Measurements from ENCODE around the gene SPACA4.

Gene SPACA4

GRCh38 chr19:48637449-48637947 lies 31.0 kb downstream of the SPACA4 start:
- Histone ChIP-seq H3K9me2 (replicated peaks; ENCODE audit: control insufficient read depth, low read length) (no peaks in the 10 kb centered on the region), H3K4me2 (ENCODE audit: low read length) (peak overlapping the region; percentile 93), H3K9me3 (ENCODE audit: control insufficient read depth, insufficient read depth, low read length) (no peaks in the 10 kb centered on the region), H3K36me3 (ENCODE audit: control insufficient read depth, low read length) (peaks cover 15% of the 10 kb centered on the region), H3K4me3 (ENCODE audit: low read length) (peak overlapping the region; percentile 87), H3K4me1 (ENCODE audit: control insufficient read depth, low read length) (peaks cover 58% of the 10 kb centered on the region), H4K20me1 (ENCODE audit: control insufficient read depth, insufficient read depth, low read depth, low read length) (no peaks in the 10 kb centered on the region), H3K27ac (ENCODE audit: low read depth, low read length) (peak overlapping the region; percentile 96), H3K79me2 (ENCODE audit: control insufficient read depth, low read length) (peaks cover 27% of the 10 kb centered on the region), H3K27me3 (ENCODE audit: control insufficient read depth, low read length) (no peaks in the 10 kb centered on the region), H3F3A (ENCODE audit: control insufficient read depth, insufficient read depth) (peaks cover 22% of the 10 kb centered on the region)
- TF ChIP-seq EZH2phosphoT487 (IDR thresholded peaks at IDR 0.05; ENCODE audit: borderline replicate concordance, low read length) (no peak), CTCF (IDR thresholded peaks at IDR 0.05; ENCODE audit: low read depth, low read length, poor library complexity, severe bottlenecking) (no peak)

GRCh38 chr19:48637948-48638830 lies 31.6 kb downstream of the SPACA4 start:
- H3K27ac ChIP-seq (ENCODE audit: low read depth, low read length) = peak overlapping the region; percentile 96
- TF ChIP-seq EZH2phosphoT487 (IDR thresholded peaks at IDR 0.05; ENCODE audit: borderline replicate concordance, low read length) = no peak
- peak; percentile 34 for TF ChIP-seq CTCF (IDR thresholded peaks at IDR 0.05; ENCODE audit: low read depth, low read length, poor library complexity, severe bottlenecking)
- peaks cover 51% of the 10 kb centered on the region for H3K4me1 ChIP-seq (ENCODE audit: control insufficient read depth, low read length)

GRCh38 chr19:48638831-48639381 lies 32.4 kb downstream of the SPACA4 start:
- Histone ChIP-seq H3K4me3 (ENCODE audit: low read length) (peak overlapping the region; percentile 78), H3K4me1 (ENCODE audit: control insufficient read depth, low read length) (peaks cover 44% of the 10 kb centered on the region), H3K9me3 (ENCODE audit: control insufficient read depth, insufficient read depth, low read length) (no peaks in the 10 kb centered on the region), H3K27ac (ENCODE audit: low read depth, low read length) (peak overlapping the region; percentile 96), H3K4me2 (ENCODE audit: low read length) (peak overlapping the region; percentile 92), H4K20me1 (ENCODE audit: control insufficient read depth, insufficient read depth, low read depth, low read length) (no peaks in the 10 kb centered on the region), H3K9me2 (replicated peaks; ENCODE audit: control insufficient read depth, low read length) (no peaks in the 10 kb centered on the region), H3K36me3 (ENCODE audit: control insufficient read depth, low read length) (0 out of 2 replicates have a peak, but pooled peaks cover 4% of the 10 kb centered on the region), H3K27me3 (ENCODE audit: control insufficient read depth, low read length) (no peaks in the 10 kb centered on the region), H3K79me2 (ENCODE audit: control insufficient read depth, low read length) (peaks cover 20% of the 10 kb centered on the region), H3F3A (ENCODE audit: control insufficient read depth, insufficient read depth) (peaks cover 18% of the 10 kb centered on the region)
- TF ChIP-seq EZH2phosphoT487 (IDR thresholded peaks at IDR 0.05; ENCODE audit: borderline replicate concordance, low read length) (no peak), CTCF (IDR thresholded peaks at IDR 0.05; ENCODE audit: low read depth, low read length, poor library complexity, severe bottlenecking) (no peak)

More at GRCh38 chr19:48637948-48638830, 31.6 kb downstream of the SPACA4 start:
- H3K36me3 ChIP-seq (ENCODE audit: control insufficient read depth, low read length) = peaks cover 8% of the 10 kb centered on the region; the same call in 1 of the 2 replicates
- no peaks in the 10 kb centered on the region for H3K9me2 ChIP-seq (replicated peaks; ENCODE audit: control insufficient read depth, low read length)
- H3K9me3 ChIP-seq (ENCODE audit: control insufficient read depth, insufficient read depth, low read length) = no peaks in the 10 kb centered on the region
- peak overlapping the region; percentile 92 for H3K4me2 ChIP-seq (ENCODE audit: low read length)
- no peaks in the 10 kb centered on the region for H4K20me1 ChIP-seq (ENCODE audit: control insufficient read depth, insufficient read depth, low read depth, low read length)
- peaks cover 18% of the 10 kb centered on the region for H3F3A ChIP-seq (ENCODE audit: control insufficient read depth, insufficient read depth)
- peaks cover 27% of the 10 kb centered on the region for H3K79me2 ChIP-seq (ENCODE audit: control insufficient read depth, low read length)
- no peaks in the 10 kb centered on the region for H3K27me3 ChIP-seq (ENCODE audit: control insufficient read depth, low read length)
- peak overlapping the region; percentile 78 for H3K4me3 ChIP-seq (ENCODE audit: low read length)
